GM21717 (cell line): Measurements from ENCODE around the gene CTIF.

Experiments used
- ATAC-seq: cut with Tn5 transposase; IDR thresholded peaks from one replicate; pipeline ENCODE4 v1.9.1; 2021; ENCODE audit warnings: mild to moderate bottlenecking, moderate library complexity; ENCODE audit not compliant: unreplicated experiment

The CTIF gene

DNA sequence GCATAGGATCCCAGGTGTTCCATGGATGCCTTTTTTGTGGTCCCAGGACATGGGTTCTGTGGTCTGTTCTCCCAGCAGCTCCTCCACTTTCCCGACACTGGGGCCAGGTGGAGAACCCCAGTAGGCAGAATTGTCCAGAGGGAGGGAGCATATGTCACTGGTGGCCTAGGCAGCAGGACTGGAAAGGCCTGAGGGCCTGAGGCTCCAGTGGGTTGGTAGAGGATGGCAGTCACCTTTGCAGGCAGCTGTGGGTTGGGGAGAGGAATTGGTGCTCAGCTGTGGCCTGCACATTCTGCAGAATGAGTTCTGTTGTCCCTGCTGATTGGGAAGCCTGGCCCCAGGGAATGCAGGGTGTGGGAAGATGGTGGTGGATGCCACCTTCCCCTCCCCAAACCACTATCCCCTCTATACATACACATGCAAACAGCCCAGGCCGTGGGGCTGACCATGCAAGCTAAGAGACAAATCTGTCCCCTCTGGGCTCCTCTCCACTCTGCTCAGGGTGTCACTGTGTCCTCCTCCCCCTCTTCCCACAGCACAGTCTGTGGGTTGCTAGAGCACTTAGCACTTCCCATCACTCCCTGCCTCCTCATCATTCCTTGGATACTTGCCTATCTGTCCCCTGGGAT lies 11.4 kb downstream of the CTIF start:
- ATAC-seq, result no peak

- ATAC-seq, result no peak
Observed at GRCh38 chr18:48551100-48551499, 12.3 kb downstream of the CTIF start.

DNA sequence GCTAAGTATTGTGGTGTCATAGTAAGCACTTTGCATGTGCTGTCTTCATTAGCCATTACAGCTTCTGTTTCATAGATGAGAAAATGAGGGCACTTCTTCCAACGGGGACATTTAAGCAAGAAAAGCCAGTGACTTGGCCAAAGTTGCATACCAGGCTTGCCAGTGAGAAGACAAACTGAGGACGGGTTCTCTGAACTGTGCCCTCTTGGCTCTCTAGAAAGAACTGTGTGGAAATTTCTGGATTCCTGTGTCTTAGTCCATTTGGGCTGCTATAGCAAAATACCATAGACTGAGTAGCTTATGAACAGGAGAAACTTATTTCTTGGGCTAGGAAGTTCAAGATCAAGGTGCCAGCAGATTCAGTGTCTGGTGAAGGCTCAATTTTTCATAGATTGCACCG lies 13.3 kb downstream of the CTIF start:
- no peak for ATAC-seq

DNA sequence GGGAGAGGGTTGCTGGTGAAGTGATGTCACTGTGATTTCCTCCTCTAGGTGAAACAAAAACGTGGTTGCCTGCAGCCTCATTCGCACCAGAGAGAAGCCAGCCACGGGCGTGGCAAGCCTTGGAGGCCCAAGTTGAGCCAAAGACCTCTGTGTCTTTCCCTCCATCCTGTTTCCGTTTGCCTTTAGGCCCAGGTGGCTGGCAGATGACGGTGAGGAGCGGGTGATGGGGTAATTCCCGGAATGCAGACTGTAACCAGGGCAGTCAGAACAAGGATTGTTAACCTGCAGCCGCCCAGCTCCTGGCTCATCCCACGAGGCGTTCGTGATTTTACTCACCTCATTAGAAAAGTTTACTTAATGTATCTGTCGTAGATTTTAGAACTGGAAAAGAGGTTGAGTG lies 14.4 kb downstream of the CTIF start:
- ATAC-seq, result no peak

DNA sequence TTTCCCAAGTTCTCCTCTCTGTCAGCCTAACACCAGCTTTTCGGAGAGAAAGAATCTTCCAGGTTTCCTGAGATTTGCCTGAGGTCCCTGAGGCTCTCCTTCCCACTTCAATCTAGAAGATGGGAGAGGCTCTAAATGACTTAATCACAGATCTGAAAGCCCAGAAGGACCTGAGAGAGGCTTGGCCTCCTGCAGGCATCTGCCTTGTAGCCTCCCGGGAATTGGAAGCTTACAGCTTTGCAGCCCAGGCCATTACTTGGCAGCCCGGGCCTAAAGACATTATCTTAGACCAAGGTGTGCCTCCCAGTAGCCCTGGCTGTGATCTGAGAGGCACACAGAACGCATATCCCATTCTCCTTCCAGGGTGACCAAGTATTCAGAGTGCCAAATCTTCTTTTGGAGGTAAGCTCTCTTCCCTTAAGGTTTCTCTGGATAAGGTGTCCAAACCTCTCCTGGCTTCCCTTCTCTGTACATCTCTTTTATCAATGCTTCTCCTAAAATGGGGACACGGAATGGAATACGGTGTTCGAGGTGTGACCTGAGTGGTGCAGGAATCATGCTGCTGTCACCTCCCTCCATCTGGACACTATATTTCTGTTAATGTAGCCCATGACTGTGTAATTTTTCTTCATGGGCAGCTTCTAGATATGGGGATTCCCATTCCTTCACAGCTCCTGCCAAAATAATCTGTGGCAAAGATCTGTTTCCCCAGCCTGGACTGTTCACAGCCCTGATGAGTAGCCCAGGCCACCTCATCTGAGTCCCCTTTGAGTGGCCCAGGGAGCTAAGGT lies 16.0 kb downstream of the CTIF start:
- ATAC-seq, result no peak

DNA sequence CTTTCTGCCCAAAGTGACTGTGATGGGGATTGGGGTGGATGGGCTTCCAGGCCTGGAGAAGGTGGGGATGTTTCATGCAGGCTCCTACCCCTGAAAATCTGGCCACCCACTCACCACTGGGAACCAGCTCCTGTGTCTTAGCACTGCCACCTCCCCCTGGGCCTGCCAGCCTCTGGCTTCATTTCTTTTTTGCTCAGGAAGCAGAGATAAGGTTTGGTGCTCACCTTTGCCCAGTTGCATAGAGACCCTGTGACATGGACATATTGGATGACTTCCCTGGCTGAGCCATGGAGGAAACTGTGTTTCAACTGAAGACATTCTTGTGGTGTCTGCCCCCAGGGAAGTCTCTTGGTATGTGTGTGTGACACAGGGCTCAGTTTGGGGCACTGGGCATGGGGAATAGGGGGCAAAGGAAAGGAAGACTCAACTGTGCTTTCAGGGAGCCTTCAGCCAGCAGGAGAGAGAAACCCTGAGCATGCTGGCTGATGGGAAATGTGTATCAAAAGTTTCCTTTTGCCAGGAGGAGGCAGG lies 16.7 kb downstream of the CTIF start:
- ATAC-seq, result no peak

- no peak for ATAC-seq
Observed at GRCh38 chr18:48557640-48558174, 18.9 kb downstream of the CTIF start.

- ATAC-seq, result no peak
Observed at GRCh38 chr18:48558248-48558647, 19.4 kb downstream of the CTIF start.

- ATAC-seq, result no peak
Observed at GRCh38 chr18:48560491-48560890, 21.7 kb downstream of the CTIF start.

DNA sequence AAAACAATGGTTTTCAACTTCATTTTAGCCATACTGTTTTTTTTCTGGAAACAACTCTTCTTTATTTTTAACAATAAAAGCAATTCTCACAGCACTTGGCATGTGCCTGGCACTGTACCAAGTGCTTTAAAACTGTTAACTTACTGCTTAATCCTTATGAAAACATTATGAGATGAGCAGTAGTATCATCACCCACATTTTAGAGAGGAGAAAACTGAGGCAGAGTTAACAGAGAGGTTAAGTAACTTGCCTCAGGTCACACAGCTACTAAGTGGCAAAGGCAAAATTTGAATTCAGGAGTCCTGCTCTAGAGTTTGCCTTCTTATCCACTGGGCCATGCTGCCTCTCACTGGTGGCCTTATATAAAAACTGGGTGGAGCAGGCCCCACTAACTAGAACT lies 23.2 kb downstream of the CTIF start:
- no peak for ATAC-seq

DNA sequence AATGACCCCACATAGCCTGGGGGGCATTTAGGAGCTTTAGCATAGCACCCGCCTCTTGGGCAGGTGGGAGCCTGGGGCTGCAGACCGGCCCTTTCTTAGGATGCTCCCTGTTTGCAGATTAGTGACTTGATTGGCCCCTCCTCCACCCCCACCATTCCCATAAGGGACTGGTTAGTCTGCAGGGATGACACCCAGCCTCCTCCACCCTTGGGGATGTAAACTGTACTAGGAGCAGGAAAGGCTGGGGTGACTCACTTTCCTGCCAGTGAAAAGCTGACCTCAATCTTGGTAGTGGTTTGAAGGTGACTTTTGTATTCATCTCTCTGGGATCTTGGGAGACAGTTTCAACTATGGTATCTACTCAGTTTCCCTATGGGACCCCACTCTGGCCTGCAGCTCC lies 24.2 kb downstream of the CTIF start:
- no peak for ATAC-seq

DNA sequence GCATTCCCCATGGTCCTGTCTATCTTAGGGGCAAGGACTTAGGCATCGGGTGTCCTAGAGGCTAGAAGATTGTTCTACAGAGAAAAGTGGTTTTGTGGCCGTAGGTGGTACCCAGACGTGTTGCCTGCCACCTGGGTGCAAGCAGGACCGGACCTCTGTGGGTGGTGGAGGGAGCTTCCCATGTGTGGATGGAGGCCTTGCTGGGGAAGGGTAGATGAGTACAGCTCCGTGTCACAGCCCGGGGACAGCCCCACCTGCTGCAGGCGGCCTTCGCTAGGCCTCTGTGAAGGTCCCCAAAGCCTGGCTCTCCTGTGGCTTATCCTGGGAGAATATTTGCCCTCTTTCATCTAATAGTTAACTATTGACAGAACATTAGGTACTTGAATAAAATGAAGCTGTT lies 25.3 kb downstream of the CTIF start:
- no peak for ATAC-seq

DNA sequence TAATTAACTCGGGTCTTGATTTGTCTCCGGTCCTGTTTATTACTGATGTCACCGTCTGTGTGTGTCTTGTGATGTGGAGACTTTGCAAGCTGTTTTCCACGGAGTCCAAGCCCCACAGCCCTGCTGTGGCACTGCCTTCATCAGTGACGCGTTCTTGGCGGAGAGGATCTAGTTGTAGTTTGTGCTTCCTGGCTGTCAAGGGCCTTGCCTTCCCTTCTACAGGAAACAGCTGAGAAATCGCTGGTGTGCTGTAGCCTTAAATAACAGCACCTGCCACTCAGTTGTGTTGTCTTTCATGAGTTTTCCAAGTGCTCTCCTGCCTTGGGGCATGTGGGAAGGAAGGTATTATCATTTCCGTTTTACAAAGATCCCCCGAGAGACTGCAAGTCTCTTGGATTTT lies 26.3 kb downstream of the CTIF start:
- no peak for ATAC-seq

DNA sequence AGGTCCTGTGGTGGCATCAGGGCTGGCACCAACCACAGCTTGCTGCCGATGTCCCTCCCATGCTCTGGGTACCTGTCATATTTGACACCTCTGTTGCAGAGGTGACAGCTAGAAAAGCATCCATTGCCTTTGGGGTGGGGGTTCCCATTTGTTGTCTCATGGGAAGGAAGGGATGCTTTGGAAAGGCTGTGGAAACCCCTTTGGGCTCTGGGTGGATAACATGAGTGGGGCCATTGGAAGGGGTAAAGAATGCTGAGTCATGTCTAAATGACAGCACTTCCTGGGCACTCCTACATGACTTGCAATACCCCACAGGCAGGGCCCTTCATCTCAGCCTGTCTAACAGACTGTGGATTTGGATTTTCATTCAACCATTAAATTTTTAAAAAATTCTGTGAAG lies 27.8 kb downstream of the CTIF start:
- ATAC-seq, result no peak

DNA sequence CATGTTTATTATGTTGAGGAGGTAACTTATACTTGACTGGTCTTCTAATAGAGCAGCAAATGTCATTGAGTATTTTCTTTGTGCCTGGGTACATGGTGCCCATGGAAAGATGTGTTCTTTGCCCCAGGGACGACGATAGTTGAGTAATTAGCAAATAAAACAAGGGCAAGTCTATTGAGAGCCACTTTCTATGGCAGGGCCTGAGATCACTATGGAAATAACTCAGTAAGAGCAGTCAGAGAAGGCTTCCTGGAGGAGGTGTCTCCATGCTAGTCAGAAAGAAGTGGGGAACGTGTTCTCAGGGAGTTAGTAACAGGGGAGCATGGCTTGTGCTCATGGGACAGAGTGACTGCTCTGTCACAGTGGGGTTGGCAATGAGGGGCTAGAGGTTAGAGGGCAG lies 28.6 kb downstream of the CTIF start:
- no peak for ATAC-seq

DNA sequence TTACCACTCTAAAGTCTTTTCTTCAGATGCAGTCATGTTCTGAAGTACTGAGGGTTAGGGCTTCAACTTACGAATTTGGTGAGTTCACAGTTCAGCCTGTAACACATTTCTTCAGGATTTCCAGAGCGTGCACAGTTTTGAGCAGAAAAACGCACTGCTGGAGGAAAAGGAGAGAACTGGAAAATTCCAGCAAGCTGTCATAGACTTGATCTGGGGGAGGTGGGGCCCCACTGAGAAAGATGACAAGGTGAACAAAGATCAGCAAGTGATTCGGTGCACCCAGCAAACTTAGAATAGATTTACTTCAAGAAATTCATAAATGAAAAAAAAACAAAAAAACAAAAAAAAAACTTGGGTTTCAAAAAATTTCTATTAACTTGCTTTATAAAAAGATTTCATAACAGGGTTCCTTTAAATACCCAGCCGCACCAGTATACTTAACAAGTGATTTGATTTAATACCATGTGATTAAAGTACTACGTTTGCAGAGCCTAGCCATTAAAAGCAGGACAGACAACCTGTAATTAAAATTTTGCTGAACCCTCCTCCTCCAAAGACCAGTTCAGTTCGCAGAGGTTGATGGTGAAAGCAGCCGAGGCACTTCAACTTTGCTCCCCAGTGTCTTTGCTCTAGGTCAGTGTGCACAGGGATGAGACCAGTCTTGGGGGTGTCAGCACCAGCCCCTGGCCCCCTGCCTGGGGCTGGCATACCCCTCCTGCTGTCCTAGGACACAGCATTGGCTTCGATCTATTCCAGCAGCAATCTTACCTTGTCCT lies 30.5 kb downstream of the CTIF start:
- ATAC-seq, result no peak

GRCh38 chr18:48569915-48570264 lies 31.1 kb downstream of the CTIF start:
- no peak for ATAC-seq

GRCh38 chr18:48570313-48570712 lies 31.5 kb downstream of the CTIF start:
- no peak for ATAC-seq

GRCh38 chr18:48571639-48572384 lies 33.0 kb downstream of the CTIF start:
- ATAC-seq, result no peak

DNA sequence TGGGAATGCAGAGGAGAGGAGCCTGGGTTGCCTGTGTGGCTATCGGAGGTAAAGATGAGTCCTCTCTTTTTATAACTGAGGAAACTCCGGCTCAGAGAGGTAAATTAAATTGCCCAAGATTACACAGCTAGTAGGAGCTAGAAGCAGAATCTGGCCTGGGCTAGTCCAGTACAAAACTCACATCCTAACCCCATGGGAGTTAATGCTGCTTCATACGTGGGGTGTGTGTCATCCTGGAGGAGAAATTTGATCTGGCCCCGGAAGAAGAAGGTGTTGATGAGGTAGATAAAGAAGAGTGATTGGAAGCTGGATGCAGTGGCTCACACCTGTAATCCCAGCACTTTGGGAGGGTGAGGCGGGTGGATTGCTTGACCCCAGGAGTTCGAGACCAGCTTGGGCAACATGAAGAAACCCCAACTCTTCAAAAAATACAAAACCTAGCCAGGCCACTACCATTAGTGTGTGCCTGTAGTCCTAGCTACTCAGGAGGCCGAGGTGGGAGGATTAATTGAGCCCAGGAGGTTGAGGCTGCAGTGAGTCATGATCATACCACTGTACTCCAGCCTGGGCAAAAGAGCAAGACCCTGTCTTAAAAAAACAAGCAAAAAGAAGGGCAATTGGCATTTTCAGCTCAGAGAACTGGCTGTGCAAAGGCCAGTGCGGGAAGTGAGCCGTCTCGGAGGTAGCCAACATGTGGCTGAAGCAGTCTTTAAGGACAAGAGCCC lies 33.7 kb downstream of the CTIF start:
- ATAC-seq, result no peak
